ENCODE results near the gene CXorf49B.
"Not testable (repeated sequence)": the region's sequence is repeated elsewhere in the genome, so short reads cannot be mapped to it uniquely, and the experiment has no call there.

CXorf49B gene

GRCh38 chrX:71783569-71784347 is 20.6 kb downstream of the CXorf49B start:
- not testable (repeated sequence) for H3K36me3 ChIP-seq; H3K27ac ChIP-seq; DNase-seq; H3K4me3 ChIP-seq (ENCODE audit: low read depth, low read length); H3K9me3 ChIP-seq (ENCODE audit: severe bottlenecking); H3K27me3 ChIP-seq (ENCODE audit: insufficient read depth, low read depth, severe bottlenecking)

DNA sequence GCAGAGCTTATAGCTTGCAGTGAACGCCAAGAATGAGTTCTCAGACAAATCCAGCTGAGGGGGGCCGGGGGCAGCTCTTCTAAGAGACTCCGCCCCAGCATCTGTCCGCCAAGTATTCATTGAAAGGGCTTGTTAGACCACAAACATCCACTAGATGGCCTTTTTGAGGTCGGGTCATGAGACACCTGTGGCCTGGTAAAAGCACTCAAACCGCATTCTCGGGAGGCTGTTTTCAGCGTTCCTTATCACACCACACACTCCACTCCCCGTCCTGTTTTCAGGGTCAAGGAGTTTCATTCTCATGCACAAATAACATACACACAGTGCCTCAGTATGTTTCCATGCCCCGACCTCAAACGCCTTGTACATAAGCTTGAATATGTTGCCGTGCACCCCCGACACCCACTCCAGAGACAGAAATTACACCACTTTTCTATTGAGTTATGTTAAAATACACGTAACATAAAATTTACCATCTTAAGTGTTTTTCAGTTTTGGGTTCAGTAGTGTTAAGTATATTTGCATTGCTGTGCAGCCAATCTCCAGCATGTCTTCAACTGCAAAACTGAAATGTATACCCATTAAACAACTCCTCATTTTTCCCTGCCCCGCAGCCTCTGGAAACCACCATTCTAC is 21.3 kb downstream of the CXorf49B start:
- not testable (repeated sequence) for H3K9me3 ChIP-seq (ENCODE audit: severe bottlenecking); H3K27me3 ChIP-seq (ENCODE audit: insufficient read depth, low read depth, severe bottlenecking); H3K4me3 ChIP-seq (ENCODE audit: low read depth, low read length); H3K27ac ChIP-seq; DNase-seq; H3K36me3 ChIP-seq

- H3K27ac ChIP-seq; H3K9me3 ChIP-seq (ENCODE audit: severe bottlenecking): not testable (repeated sequence)
- H3K27me3 ChIP-seq (ENCODE audit: insufficient read depth, low read depth, severe bottlenecking), result peaks cover 13% of the 10 kb centered on the region
Measured at GRCh38 chrX:71806450-71806849, 43.3 kb downstream of the CXorf49B start.

DNA sequence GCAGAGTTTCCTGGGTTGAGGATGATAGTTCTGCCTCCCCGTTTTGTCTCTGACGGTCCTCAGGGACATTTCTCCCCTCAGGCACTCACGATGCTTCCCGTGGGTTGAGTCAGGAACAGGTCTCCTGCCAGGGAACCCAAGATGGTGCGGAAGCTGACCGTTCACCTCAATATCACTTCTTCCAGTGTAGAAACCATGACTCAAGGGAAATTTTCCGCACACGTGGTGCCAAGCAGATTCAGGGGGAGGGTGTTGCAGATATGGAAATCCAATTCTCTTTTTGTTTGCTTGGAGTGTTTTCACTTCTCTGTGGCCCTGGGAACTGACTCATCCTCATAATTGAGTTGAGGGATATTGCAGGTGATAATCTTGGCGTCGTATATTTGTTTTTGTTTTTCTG is 46.7 kb downstream of the CXorf49B start:
- Histone ChIP-seq H3K4me3 (ENCODE audit: low read depth, low read length) (no peak overlapping the region), H3K36me3 (no peaks in the 10 kb centered on the region), H3K27me3 (ENCODE audit: insufficient read depth, low read depth, severe bottlenecking) (peaks cover 26% of the 10 kb centered on the region), H3K27ac (no peak overlapping the region), H3K9me3 (ENCODE audit: severe bottlenecking) (no peaks in the 10 kb centered on the region)
- TF ChIP-seq, protein P1, sequence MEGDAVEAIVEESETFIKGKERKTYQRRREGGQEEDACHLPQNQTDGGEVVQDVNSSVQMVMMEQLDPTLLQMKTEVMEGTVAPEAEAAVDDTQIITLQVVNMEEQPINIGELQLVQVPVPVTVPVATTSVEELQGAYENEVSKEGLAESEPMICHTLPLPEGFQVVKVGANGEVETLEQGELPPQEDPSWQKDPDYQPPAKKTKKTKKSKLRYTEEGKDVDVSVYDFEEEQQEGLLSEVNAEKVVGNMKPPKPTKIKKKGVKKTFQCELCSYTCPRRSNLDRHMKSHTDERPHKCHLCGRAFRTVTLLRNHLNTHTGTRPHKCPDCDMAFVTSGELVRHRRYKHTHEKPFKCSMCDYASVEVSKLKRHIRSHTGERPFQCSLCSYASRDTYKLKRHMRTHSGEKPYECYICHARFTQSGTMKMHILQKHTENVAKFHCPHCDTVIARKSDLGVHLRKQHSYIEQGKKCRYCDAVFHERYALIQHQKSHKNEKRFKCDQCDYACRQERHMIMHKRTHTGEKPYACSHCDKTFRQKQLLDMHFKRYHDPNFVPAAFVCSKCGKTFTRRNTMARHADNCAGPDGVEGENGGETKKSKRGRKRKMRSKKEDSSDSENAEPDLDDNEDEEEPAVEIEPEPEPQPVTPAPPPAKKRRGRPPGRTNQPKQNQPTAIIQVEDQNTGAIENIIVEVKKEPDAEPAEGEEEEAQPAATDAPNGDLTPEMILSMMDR (IDR thresholded peaks at IDR 0.05; ENCODE audit: low read depth, low read length), result no peak
- no peak for DNase-seq

More at GRCh38 chrX:71806450-71806849, 43.3 kb downstream of the CXorf49B start:
- H3K36me3 ChIP-seq; H3K4me3 ChIP-seq (ENCODE audit: low read depth, low read length); DNase-seq: not testable (repeated sequence)

DNA sequence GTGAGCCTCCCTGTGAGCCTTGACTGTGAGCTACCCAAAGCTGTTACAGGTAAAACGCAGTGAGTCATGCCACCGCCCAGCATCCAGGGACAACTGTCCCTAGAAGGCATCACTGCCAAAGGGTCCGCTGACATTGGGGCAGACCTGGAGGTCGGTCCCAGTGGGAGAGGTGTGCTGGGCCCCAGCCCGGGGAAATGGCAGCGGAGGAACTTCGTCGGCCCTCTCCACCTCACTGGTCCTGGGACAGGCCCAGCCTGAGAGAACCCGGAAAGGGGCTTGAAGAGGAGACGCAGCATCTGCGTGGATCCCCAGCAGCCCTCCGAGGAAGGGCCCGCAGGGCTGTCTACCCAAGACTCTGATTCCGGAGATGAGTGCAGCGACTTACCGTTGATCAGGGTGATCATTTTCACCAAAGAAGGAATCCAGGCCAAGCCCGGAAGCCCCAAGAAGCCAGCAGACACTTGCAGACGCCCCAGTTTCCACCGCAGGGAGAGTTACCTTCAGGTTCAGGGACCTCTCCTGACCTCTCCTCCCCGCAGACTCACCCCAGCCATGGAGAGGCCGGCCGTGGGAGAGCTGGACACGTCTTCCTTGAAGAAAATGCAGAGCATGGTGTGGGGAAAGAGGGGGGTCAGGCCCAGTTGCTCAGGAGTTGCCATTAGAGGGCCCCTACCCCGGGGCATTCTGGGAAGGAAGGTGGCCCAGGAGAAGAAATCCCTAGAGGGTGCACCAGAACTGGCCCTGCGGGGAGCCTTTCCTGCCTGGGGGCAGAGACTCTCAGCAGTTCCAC is 51.2 kb downstream of the CXorf49B start:
- H3K27ac ChIP-seq, result no peak overlapping the region
- H3K9me3 ChIP-seq (ENCODE audit: severe bottlenecking), result no peaks in the 10 kb centered on the region
- TF ChIP-seq, protein P1 (IDR thresholded peaks at IDR 0.05; ENCODE audit: low read depth, low read length), result no peak
- H3K36me3 ChIP-seq, result no peaks in the 10 kb centered on the region
- peaks cover 45% of the 10 kb centered on the region for H3K27me3 ChIP-seq (ENCODE audit: insufficient read depth, low read depth, severe bottlenecking)
- DNase-seq, result no peak
- H3K4me3 ChIP-seq (ENCODE audit: low read depth, low read length), result no peak overlapping the region

- Histone ChIP-seq H3K27ac (no peak overlapping the region), H3K27me3 (ENCODE audit: insufficient read depth, low read depth, severe bottlenecking) (peaks cover 40% of the 10 kb centered on the region), H3K4me3 (ENCODE audit: low read depth, low read length) (no peak overlapping the region), H3K36me3 (no peaks in the 10 kb centered on the region), H3K9me3 (ENCODE audit: severe bottlenecking) (no peaks in the 10 kb centered on the region)
- no peak for DNase-seq
- TF ChIP-seq, protein P1 (IDR thresholded peaks at IDR 0.05; ENCODE audit: low read depth, low read length), result no peak
Measured at GRCh38 chrX:71815121-71815905, 52.2 kb downstream of the CXorf49B start.

- TF ChIP-seq, protein P1 (IDR thresholded peaks at IDR 0.05; ENCODE audit: low read depth, low read length), result no peak
Measured at GRCh38 chrX:71815906-71816156, 52.7 kb downstream of the CXorf49B start.

More at GRCh38 chrX:71815906-71816156, 52.7 kb downstream of the CXorf49B start:
- no peak overlapping the region for H3K4me3 ChIP-seq (ENCODE audit: low read depth, low read length)
- DNase-seq, result no peak
- no peak overlapping the region for H3K27ac ChIP-seq
- no peaks in the 10 kb centered on the region for H3K9me3 ChIP-seq (ENCODE audit: severe bottlenecking)
- peaks cover 36% of the 10 kb centered on the region for H3K27me3 ChIP-seq (ENCODE audit: insufficient read depth, low read depth, severe bottlenecking)
- no peaks in the 10 kb centered on the region for H3K36me3 ChIP-seq
